Heart left ventricle (tissue), 13 donors: ENCODE data around the gene UBL3.

Source experiments
- POLR2A ChIP-seq, 2 donors: fragments of 450-650 bp; IDR thresholded peaks; one replicate each; pipeline ENCODE4 v1.6.1; 2017; ENCODE audit warnings: antibody characterized with exemption in 2 of 2, mild to moderate bottlenecking in 2 of 2, moderate library complexity in 2 of 2
- TF ChIP-seq, protein P1 (sequence below), 12 donors: fragments of 200-600 bp; sonication (generic) in 4 of 12; IDR thresholded peaks; one replicate each; pipeline versions ENCODE4 v1.5.0 to v1.8.0; 2018 to 2022; ENCODE audit warnings: antibody characterized with exemption in 12 of 12, mild to moderate bottlenecking in 5 of 12
- donor health status: ischemic (EF 13 %, LVEDD 7.1; RV severe dilation, severe dysfunction).
- donor health status: DM: no; HTN: yes; CAD: no.
- donor health status: DM: no; HTN: no; CAD: no.
- donor health status: ischemic (EF 25% LVEDD 6.9; RV normal size, moderate dysfunction).
- donor health status: ischemic (EF 25% LVEDD 5.7; RV mildly dilated, moderate dysfunction).
- donor health status: ischemic (EF 35%, LVEDD 5.7; RV mildly dilated, moderate dysfunction).
- donor health status: nonischemic (EF 11% LVEDD 7.7; RV severe dilation, severe dysfunction).
- donor health status: DM: yes; HTN: yes; CAD: no.
- donor health status: PGD.
- donor health status: ischemic (EF 29% LVEDD 5.4; RV normal size, mild dysfunction).
- donor health status: nonischemic (EF 23%, LVEDD 6.1; RV moderate dilation, normal function).

GRCh38 chr13:29800687-29801086 is 49.7 kb downstream of the UBL3 start:
- no peak for TF ChIP-seq POLR2A (IDR thresholded peaks at IDR 0.05)
- TF ChIP-seq, protein P1, sequence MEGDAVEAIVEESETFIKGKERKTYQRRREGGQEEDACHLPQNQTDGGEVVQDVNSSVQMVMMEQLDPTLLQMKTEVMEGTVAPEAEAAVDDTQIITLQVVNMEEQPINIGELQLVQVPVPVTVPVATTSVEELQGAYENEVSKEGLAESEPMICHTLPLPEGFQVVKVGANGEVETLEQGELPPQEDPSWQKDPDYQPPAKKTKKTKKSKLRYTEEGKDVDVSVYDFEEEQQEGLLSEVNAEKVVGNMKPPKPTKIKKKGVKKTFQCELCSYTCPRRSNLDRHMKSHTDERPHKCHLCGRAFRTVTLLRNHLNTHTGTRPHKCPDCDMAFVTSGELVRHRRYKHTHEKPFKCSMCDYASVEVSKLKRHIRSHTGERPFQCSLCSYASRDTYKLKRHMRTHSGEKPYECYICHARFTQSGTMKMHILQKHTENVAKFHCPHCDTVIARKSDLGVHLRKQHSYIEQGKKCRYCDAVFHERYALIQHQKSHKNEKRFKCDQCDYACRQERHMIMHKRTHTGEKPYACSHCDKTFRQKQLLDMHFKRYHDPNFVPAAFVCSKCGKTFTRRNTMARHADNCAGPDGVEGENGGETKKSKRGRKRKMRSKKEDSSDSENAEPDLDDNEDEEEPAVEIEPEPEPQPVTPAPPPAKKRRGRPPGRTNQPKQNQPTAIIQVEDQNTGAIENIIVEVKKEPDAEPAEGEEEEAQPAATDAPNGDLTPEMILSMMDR (IDR thresholded peaks at IDR 0.05), result no peak
